Liver (tissue), 9 donors: ENCODE data around the gene C22orf31. TPM values are rescaled to one million over a fixed set of nuclear protein-coding genes. Genes with fewer than 3 reads are reported as not detected.

Source experiments
- DNase-seq: peaks from one replicate; pipeline ENCODE4 v3.0.0-alpha.2; 2017; ENCODE audit warnings: low spot score
- H3K27ac ChIP-seq, 2 donors: one replicate each; pipeline ENCODE4 v1.7.0; 2013; ENCODE audit warnings: inconsistent platforms in 2 of 2, low read length in 2 of 2, control low read depth in 1 of 2, low read depth in 1 of 2, mild to moderate bottlenecking in 1 of 2
- H3K27me3 ChIP-seq, 4 donors: one replicate each; pipeline versions ENCODE4 v1.6.1 to v1.7.0; 2013; ENCODE audit warnings: low read length in 3 of 4, inconsistent platforms in 1 of 4, mild to moderate bottlenecking in 1 of 4, moderate library complexity in 1 of 4; ENCODE audit not compliant: control insufficient read depth in 4 of 4, insufficient read depth in 4 of 4
- H3K36me3 ChIP-seq, 4 donors: one replicate each; pipeline versions ENCODE4 v1.6.1 to v1.7.0; 2013; ENCODE audit warnings: low read length in 3 of 4, mild to moderate bottlenecking in 3 of 4, low read depth in 1 of 4, moderate library complexity in 1 of 4; ENCODE audit not compliant: control insufficient read depth in 4 of 4, insufficient read depth in 3 of 4
- H3K4me1 ChIP-seq, 4 donors: one replicate each; pipeline versions ENCODE4 v1.6.1 to v1.7.0; 2013; ENCODE audit warnings: low read length in 3 of 4, mild to moderate bottlenecking in 3 of 4, moderate library complexity in 1 of 4; ENCODE audit not compliant: control insufficient read depth in 4 of 4, insufficient read depth in 4 of 4
- H3K4me3 ChIP-seq, 3 donors: one replicate each; pipeline versions ENCODE4 v1.6.1 to v1.7.0; 2013; ENCODE audit warnings: low read length in 3 of 3, control low read depth in 1 of 3, low read depth in 1 of 3, mild to moderate bottlenecking in 1 of 3
- H3K9ac ChIP-seq, 2 donors: one replicate each; pipeline ENCODE4 v1.7.0; 2013; ENCODE audit warnings: low read length in 2 of 2, mild to moderate bottlenecking in 2 of 2, moderate library complexity in 2 of 2, control low read depth in 1 of 2, low read depth in 1 of 2
- H3K9me3 ChIP-seq, 4 donors: one replicate each; pipeline versions ENCODE4 v1.6.1 to v1.7.0; 2013; ENCODE audit warnings: low read length in 3 of 4; ENCODE audit not compliant: control insufficient read depth in 4 of 4
- EGR1 ChIP-seq, 2 donors: IDR thresholded peaks; 2 replicates each; pipeline ENCODE4 v1.6.1; 2016 to 2018; ENCODE audit warnings: antibody characterized with exemption in 2 of 2, low read depth in 2 of 2
- FOXA1 ChIP-seq: IDR thresholded peaks from 2 replicates; pipeline ENCODE4 v1.6.1; 2016; ENCODE audit warnings: antibody characterized with exemption
- FOXA2 ChIP-seq: IDR thresholded peaks from 2 replicates; pipeline ENCODE4 v1.6.1; 2016; ENCODE audit warnings: antibody characterized with exemption
- HNF4G ChIP-seq: IDR thresholded peaks from 2 replicates; pipeline ENCODE4 v1.6.1; 2016; ENCODE audit warnings: antibody characterized with exemption
- NR2F2 ChIP-seq: IDR thresholded peaks from 2 replicates; pipeline ENCODE4 v1.6.1; 2016; ENCODE audit warnings: antibody characterized with exemption
- RAD21 ChIP-seq, 2 donors: IDR thresholded peaks; 2 replicates each; pipeline ENCODE4 v1.6.1; 2016; ENCODE audit warnings: antibody characterized with exemption in 2 of 2, mild to moderate bottlenecking in 2 of 2
- REST ChIP-seq: IDR thresholded peaks from 2 replicates; pipeline ENCODE4 v1.6.1; 2016; ENCODE audit warnings: antibody characterized with exemption, mild to moderate bottlenecking
- ZBTB33 ChIP-seq: IDR thresholded peaks from 2 replicates; pipeline ENCODE4 v1.6.1; 2016; ENCODE audit warnings: antibody characterized with exemption
- WGBS: extraction: QIAGEN DNeasy Blood & Tissue Kit; methylation state at CpG from one replicate; pipeline ENCODE4 v1.1.7; 2013; 5-methylcytosine and 5-hydroxymethylcytosine counted together
- polyA plus RNA-seq, 2 donors: library from polyadenylated mRNA; stranded (reverse) in 1 of 2; unstranded in 1 of 2; fragments of 200-250 nt in 1 of 2; fragments of >200 nt in 1 of 2; fragmentation: Nextera tagmentation in 1 of 2; extraction: Ambion mirVana in 1 of 2; gene quantifications; one replicate each; pipeline versions ENCODE4 v1.2.1 to v1.2.3, GENCODE V29; 2013 to 2015
- total RNA-seq, 2 donors: library from RNA; depleted of rRNA; stranded (reverse); fragments of >200 nt; gene quantifications; one replicate each; pipeline ENCODE4 v1.2.3, GENCODE V29; 2014
- donor health status: healthy.
- donor health status: healthy.
- donor health status: healthy.
- donor health status: healthy.
- donor health status: healthy.

The C22orf31 gene
- total and polyA plus RNA-seq, 4 donors, result 0.14 TPM; not detected in 3

DNA sequence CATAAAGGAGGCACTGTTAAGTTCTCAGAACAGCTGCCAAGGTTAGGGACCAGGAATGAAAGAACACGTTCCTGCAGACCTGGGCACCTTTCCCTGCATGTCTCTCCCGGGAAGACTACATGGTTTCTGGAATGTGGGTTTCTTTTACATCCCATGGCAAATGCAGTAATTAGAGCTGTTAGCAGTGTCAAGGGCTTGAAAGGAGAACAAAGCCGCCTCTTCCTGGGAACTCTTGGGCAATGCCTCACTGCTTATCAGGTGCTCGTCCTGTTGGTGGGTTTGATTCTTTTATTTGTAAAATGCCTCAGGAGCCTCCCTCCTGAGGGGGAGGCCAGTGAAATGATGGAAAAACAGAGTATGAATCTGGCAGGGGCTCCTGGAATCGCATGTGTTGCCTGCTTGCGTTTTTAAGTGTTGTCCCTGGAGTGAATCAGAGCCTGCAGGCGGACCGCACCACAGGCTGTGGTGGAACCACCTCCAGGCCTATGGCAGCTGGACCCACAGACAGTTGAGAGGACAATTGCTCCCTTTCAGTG lies 723 bp upstream of the C22orf31 start:
- 81% methylated on average over 8 of the region's 8 CpGs for WGBS
- H3K27ac ChIP-seq, result no peak overlapping the region
- DNase-seq, result no peak
- TF ChIP-seq FOXA1 (no peak), REST (no peak), NR2F2 (no peak), ZBTB33 (no peak), RAD21 (IDR thresholded peaks at IDR 0.05) (no peak), FOXA2 (no peak)
- H3K9ac ChIP-seq, result no peak overlapping the region
- no peaks in the 10 kb centered on the region for H3K4me1 ChIP-seq
- no peaks in the 10 kb centered on the region for H3K27me3 ChIP-seq
- no peaks in the 10 kb centered on the region for H3K36me3 ChIP-seq
- no peaks in the 10 kb centered on the region for H3K9me3 ChIP-seq
- no peak overlapping the region for H3K4me3 ChIP-seq

GRCh38 chr22:29060931-29061330 lies 700 bp downstream of the C22orf31 start:
- no peaks in the 10 kb centered on the region for H3K4me1 ChIP-seq
- no peaks in the 10 kb centered on the region for H3K36me3 ChIP-seq
- no peak overlapping the region for H3K27ac ChIP-seq
- no peaks in the 10 kb centered on the region for H3K9me3 ChIP-seq
- 79% methylated on average over 7 of the region's 7 CpGs for WGBS
- TF ChIP-seq EGR1 (IDR thresholded peaks at IDR 0.05; ENCODE audit: low read depth in 2 of 2) (no peak), NR2F2 (peak; percentile 73)
- H3K9ac ChIP-seq, result no peak overlapping the region
- DNase-seq, result no peak
- H3K27me3 ChIP-seq, result no peaks in the 10 kb centered on the region
- no peak overlapping the region for H3K4me3 ChIP-seq

DNA sequence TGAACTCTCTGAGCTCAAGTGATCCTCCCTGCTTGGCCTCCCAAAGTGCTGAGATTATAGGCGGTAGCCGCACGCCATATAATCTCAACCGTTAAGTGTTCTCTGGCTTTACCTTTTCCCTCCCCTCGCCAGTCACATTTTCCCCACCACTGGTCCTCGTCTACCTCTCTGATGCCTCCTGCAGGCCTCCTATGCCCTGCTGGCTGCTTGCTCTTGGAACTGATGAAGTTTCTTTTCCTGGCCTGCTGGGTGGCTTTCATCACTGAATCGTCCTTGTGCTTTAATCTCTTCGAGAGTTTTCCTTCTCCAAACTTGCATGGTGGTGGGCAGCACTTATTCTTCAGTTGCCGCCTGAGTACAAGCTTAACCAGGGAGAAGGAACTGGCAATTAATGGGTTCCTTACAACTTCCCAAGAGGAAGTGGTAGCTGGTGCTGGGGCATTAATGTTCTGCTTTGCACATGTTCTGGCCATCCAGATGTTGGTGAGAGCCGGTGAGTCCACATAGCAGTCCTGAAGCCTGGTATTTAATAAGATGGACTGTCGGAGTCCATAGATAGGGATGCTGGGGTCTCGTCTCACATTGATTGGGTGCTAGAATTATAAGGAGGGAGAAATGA lies 1.3 kb downstream of the C22orf31 start:
- H3K36me3 ChIP-seq, result no peaks in the 10 kb centered on the region
- DNase-seq, result no peak
- no peak overlapping the region for H3K27ac ChIP-seq
- no peak for TF ChIP-seq HNF4G
- no peak overlapping the region for H3K4me3 ChIP-seq
- H3K9ac ChIP-seq, result no peak overlapping the region
- 86% methylated on average over 12 of the region's 12 CpGs for WGBS
- no peaks in the 10 kb centered on the region for H3K9me3 ChIP-seq
- no peaks in the 10 kb centered on the region for H3K27me3 ChIP-seq
- H3K4me1 ChIP-seq, result no peaks in the 10 kb centered on the region
